Caco-2 (cell line): ENCODE data around the gene CLNK. TPM values are rescaled to one million over a fixed set of nuclear protein-coding genes. Genes with fewer than 3 reads are reported as not detected.

Experiments used
- BruUV-seq: library from RNA; stranded (reverse); fragments of 400-500 nt; replicated peaks from 2 replicates; lab custom pipeline; 2021; lab: Mats Ljungman, UMichigan
- CTCF ChIA-PET: fragments of 300-600 bp; sonication (Branson Sonifier 250); formaldehyde crosslinking; loops from one replicate; lab custom pipeline; 2022; ENCODE audit warnings: antibody characterized with exemption; lab: Charles Lee
- POLR2A ChIA-PET: fragments of 300-600 bp; sonication (Branson Sonifier 250); formaldehyde crosslinking; loops from one replicate; lab custom pipeline; 2022; ENCODE audit warnings: antibody characterized with exemption; lab: Charles Lee
- DNase-seq, 2 experiments: peaks; one replicate each; pipeline versions ENCODE4 v3.0.0 to v3.0.0-alpha.2; 2020 to 2022
- H3K27me3 ChIP-seq: replicated peaks from 2 replicates; pipeline ENCODE4 v1.6.0; 2011; ENCODE audit warnings: low read length; ENCODE audit not compliant: control insufficient read depth, insufficient read depth
- H3K36me3 ChIP-seq: 2 replicates; pipeline ENCODE4 v1.5.1; 2011; ENCODE audit warnings: low read length; ENCODE audit not compliant: control insufficient read depth, insufficient read depth
- H3K4me1 ChIP-seq: fragments of 250-450 bp; sonication (Bioruptor Pico); 2 replicates; pipeline ENCODE4 v1.5.1; 2020; ENCODE audit warnings: mild to moderate bottlenecking
- H3K4me3 ChIP-seq: 2 replicates; pipeline ENCODE4 v1.5.1; 2011; ENCODE audit warnings: low read depth, mild to moderate bottlenecking, control low read depth, low read length
- H3K9me3 ChIP-seq: fragments of 250-450 bp; sonication (Bioruptor Pico); 2 replicates; pipeline ENCODE4 v1.5.1; 2020; ENCODE audit warnings: mild to moderate bottlenecking, moderate library complexity
- H3K27ac Mint-ChIP-seq: one replicate; pipeline ENCODE4 v1.8.0; 2022; ENCODE audit warnings: mixed read lengths; ENCODE audit not compliant: unreplicated experiment
- H3K27me3 Mint-ChIP-seq: one replicate; pipeline ENCODE4 v1.8.0; 2022; ENCODE audit warnings: mixed read lengths; ENCODE audit not compliant: insufficient read depth, unreplicated experiment
- H3K36me3 Mint-ChIP-seq: one replicate; pipeline ENCODE4 v1.8.0; 2022; ENCODE audit warnings: mild to moderate bottlenecking, mixed read lengths; ENCODE audit not compliant: insufficient read depth, unreplicated experiment
- H3K4me1 Mint-ChIP-seq: one replicate; pipeline ENCODE4 v1.8.0; 2022; ENCODE audit warnings: low read depth, mixed read lengths; ENCODE audit not compliant: unreplicated experiment
- H3K4me3 Mint-ChIP-seq: one replicate; pipeline ENCODE4 v1.8.0; 2022; ENCODE audit warnings: mild to moderate bottlenecking, moderate library complexity, mixed read lengths; ENCODE audit not compliant: unreplicated experiment
- H3K9me3 Mint-ChIP-seq: one replicate; pipeline ENCODE4 v1.8.0; 2022; ENCODE audit warnings: mixed read lengths; ENCODE audit not compliant: unreplicated experiment
- CTCF ChIP-seq, 2 experiments: fragments of 200-600 bp in 1 of 2; IDR thresholded peaks; 1 replicate in 1 of 2; 2 replicates in 1 of 2; pipeline versions ENCODE4 v1.5.1 to v1.8.0; 2011 to 2022; ENCODE audit warnings: antibody characterized with exemption in 1 of 2, control low read depth in 1 of 2, inconsistent platforms in 1 of 2, low read depth in 1 of 2, low read length in 1 of 2, mild to moderate bottlenecking in 1 of 2, moderate library complexity in 1 of 2; ENCODE audit not compliant: insufficient read depth in 1 of 2, severe bottlenecking in 1 of 2, unreplicated experiment in 1 of 2
- intact Hi-C: fragments of 100-400 bp; cut with micrococcal nuclease; formaldehyde crosslinking; loops from one replicate; pipeline ENCODE4 v1.10.0; 2022; ENCODE audit not compliant: unreplicated experiment
- total RNA-seq: library from RNA; stranded (reverse); gene quantifications from 2 replicates; pipeline ENCODE4 v1.2.3, GENCODE V29; 2022

Gene CLNK
- total RNA-seq, 1 experiment from 2014 or later, result not detected

GRCh38 chr4:10437735-10438134 is 246.8 kb downstream of the CLNK start:
- no peak overlapping the region for H3K4me3 ChIP-seq
- intact Hi-C loops, result no loop called here
- H3K9me3 Mint-ChIP-seq, result no peaks in the 10 kb centered on the region
- H3K9me3 ChIP-seq, result no peaks in the 10 kb centered on the region
- no peaks in the 10 kb centered on the region for H3K27me3 ChIP-seq
- no peak for DNase-seq
- H3K36me3 ChIP-seq, result no peaks in the 10 kb centered on the region
- H3K4me3 Mint-ChIP-seq, result no peak overlapping the region
- peaks cover 8% of the 10 kb centered on the region for H3K27me3 Mint-ChIP-seq
- no TSS peak for BruUV-seq
- CTCF ChIA-PET, result no interaction called here
- POLR2A ChIA-PET, result no interaction called here
- H3K4me1 Mint-ChIP-seq, result no peaks in the 10 kb centered on the region
- no peak overlapping the region for H3K27ac Mint-ChIP-seq
- no peaks in the 10 kb centered on the region for H3K36me3 Mint-ChIP-seq
- TF ChIP-seq CTCF (IDR thresholded peaks at IDR 0.05; ENCODE audit: insufficient read depth in 1 of 2, low read depth in 1 of 2, low read length in 1 of 2, severe bottlenecking in 1 of 2, unreplicated experiment in 1 of 2), result no peak
- H3K4me1 ChIP-seq, result no peaks in the 10 kb centered on the region

Other genes with a start within 250 kb of the CLNK start
- not detected in 2 replicates for gene ZNF518B, start 227.3 kb downstream of the CLNK start, total RNA-seq